Femur (tissue), 1 donor: Measurements from ENCODE around the gene RNF149.
"Not testable (repeated sequence)": the region's sequence is repeated elsewhere in the genome, so short reads cannot be mapped to it uniquely, and the experiment has no call there.

ENCODE experiments used
- DNase-seq: peaks from one replicate; pipeline ENCODE4 v3.0.0-alpha.2; 2017

Gene RNF149

DNA sequence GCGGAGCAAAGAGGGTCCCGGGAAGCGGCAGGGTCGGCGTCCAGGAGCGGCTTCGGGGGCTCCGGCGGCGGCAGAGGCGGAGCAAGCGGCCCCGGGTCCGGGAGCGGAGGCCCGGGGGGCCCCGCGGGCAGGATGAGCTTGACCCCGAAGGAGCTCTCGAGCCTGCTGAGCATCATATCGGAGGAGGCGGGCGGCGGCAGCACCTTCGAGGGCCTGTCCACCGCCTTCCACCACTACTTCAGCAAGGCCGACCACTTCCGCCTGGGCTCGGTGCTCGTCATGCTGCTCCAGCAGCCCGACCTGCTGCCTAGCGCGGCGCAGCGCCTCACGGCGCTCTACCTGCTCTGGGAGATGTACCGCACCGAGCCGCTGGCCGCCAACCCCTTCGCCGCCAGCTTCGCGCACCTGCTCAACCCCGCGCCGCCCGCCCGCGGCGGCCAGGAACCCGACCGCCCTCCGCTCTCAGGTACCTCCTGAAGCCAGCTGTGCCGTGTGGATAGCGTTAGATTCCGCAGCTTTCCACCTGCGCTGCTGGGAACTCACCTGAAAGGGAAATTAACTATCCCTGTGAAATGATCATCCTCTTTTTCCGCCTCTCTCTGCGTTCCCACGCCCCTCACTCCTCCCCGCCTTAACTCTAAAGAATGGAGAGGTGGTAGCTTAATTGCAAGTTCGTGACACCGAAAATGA is 55.3 kb downstream of the RNF149 start:
- peak; percentile 73 for DNase-seq

DNA sequence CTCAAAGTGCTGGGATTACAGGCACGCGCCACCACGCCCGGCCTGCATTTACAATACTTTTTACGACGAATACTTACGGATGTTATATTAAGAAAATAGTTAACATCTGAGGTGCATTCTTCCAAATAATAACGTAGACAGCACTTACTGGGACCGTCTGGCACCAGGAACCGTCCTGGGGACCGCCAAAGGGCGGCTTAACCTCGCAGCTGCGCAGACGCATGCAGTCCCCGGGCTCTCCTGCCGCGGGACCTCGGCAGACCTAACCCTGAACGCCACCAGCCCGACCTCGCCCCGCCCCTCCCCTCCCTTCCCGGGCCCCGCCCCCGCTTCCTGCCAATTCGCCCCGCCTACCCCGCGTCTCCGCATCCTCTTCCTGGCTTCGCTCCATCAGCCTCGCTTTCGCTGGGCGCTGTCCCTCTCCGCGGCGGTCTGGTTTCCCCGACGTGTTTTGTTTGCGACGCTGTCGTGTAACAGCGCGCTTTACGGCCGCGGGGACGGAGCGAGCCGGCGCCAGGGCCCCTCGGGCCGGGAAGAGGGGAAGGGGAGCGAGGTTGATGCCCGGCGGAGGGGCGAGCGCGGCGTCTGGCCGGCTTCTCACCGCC is 56.0 kb downstream of the RNF149 start, which contains the start of gene CNOT11:
TSS of gene CNOT11 (plus strand) at position 479 of the 605 bp plus-strand sequence. CDS start at position 558, 79 bp downstream.
- DNase-seq = peak; percentile 99

DNA sequence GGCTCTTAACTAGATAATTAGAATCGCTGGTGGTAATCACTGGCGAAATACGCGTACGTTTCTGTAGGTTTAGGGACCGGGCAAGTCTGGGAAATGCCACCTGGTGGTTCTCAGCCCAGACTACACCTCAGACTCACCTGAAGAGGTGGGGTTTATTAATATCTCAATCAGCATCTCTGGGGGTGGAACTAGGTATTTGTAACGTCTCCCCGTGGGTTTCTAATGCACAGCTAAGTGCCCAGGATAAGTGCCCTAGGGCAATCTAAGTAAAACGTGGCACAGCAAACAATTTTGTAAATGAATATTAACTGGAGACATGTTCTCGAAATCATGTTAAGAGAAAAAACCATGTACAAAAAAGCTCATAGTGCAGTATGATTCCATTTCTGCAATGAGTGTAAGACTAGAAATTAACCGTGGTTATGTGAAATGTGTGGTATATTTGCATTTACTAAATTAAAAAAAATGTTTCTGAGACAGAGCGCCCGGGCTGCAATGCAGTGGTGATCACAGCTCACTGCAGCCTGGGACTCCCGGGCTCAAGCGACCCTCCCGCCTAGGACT is 56.6 kb downstream of the RNF149 start:
- no peak for DNase-seq

DNA sequence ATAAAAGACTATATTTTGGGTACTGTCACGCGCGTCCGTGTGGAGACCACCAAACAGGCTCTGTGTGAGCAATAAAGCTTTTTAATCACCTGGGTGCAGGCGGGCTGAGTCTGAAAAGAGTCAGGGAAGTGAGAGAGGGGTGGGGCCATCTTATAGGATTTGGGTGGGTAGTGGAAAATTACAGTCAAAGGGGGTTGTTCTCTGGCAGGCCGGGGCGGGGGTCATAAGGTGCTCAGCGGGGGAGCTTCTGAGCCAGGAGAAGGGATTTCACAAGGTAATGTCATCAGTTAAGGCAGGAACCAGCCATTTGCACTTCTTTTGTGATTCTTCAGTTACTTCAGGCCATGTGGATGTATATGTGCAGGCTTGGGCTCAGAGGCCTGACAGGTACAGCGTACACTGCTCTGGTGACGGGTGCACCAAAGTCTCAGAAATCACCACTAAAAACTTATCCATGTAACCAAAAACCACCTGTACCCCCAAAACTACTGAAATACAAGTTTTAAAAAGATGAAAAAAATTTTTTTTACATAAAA is 57.2 kb downstream of the RNF149 start:
- DNase-seq = not testable (repeated sequence)

DNA sequence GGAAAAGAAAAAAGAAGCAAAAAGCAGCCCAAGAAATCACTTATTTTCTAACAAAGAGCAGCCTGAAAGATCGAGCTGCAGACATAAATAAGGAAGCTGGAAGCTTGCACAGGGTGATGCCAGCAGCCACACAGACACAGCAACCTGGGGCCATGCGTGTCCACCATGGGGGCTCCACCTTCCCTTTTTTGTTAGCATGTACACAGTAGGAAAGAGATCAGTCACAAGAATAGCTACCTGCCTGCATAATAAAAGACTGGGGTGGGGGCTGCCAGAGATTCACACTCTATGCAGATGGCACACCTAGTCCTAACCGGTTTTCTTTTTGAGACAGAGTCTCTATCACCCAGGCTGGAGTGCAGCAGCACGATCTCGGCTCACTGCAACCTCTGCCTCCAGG is 58.7 kb downstream of the RNF149 start:
- DNase-seq = no peak

DNA sequence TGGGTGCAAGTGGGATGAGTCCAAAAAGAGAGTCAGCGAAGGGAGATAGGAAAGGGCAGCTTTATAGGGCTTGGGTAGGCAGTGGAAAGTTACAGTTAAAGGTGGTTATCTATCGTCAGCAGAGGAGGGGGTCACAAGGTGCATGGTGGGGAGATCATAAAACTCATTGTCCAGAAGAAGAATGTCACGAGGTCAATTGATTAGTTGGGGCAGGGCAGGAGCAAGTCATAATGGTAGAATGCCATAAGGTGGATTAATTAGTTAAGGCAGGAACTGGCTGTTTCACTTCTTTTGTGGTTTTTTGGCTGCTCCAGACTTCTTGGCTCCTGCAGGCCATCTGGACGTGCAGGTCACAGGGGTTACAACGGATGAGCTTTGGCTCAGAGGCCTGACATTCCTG is 59.7 kb downstream of the RNF149 start:
- DNase-seq = not testable (repeated sequence)

DNA sequence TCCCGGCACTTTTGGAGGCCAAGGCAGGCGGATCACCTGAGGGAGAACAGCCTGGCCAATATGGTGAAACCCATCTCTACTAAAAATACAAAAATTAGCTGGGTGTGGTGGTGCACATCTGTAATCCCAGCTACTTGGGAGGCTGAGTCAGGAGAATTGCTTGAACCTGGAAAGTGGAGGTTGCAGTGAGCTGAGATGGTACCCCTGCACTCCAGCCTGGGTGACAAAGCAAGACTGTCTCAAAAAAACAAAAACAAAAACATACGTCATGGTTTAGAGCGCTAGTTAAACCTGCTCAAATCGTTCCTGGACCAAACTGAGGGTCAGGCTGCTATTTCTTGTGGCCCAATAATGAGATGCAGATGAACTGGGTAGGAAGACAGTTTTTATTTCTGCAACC is 63.0 kb downstream of the RNF149 start:
- DNase-seq = not testable (repeated sequence)

DNA sequence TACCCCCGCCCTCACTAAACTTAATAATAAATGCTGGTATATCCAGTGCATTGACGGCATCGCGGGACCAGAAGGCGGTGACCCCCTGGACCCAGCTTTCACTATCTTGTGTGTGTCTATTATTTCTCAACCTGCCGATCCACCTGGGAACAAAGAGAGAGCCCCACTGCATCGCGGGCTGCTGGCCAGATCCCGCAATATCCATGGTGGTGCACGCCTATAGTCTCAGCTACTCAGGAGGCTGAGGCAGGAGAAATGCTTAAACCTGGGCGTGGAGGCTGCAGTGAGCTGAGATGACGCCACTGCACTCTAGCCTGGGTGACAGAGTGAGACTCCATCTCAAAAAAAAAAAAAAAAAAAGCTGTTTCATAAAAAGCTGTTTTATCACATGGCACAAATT is 63.6 kb downstream of the RNF149 start:
- DNase-seq = not testable (repeated sequence)

DNA sequence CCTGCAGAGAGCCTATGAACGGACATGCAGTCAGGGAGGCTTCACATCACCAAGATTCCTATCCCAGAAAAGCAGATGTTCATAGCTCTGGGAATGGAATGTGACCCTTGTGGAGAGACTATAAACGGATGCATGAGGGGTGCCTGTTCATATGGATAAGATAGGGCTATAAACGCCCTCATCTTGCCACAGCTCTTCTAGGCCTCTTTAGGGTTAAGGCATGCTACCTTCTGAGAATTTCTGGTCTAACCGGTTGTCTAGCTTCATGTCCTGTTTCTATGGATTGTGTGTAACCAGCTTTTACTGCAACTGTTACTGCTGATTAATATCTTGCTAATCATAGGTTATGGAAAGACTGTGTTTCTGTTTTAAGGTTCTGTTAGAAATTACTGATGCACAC is 64.1 kb downstream of the RNF149 start:
- DNase-seq = not testable (repeated sequence)

DNA sequence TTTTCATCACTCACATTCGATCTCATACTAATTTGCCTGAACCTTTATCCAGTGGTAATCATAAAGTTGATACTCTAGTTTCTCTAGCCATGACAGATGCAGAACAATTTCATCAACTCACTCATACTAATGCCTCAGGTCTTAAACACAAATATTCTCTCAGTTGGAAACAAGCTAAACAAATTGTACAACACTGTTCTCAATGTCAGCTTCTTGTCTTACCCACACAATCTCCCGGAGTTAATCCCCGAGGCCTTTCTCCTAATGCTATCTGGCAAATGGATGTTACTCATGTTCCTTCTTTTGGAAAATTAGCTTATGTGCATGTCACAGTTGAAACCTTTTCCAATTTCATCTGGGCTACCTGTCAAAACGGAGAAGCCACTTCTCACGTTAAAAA is 67.3 kb downstream of the RNF149 start:
- no peak for DNase-seq

DNA sequence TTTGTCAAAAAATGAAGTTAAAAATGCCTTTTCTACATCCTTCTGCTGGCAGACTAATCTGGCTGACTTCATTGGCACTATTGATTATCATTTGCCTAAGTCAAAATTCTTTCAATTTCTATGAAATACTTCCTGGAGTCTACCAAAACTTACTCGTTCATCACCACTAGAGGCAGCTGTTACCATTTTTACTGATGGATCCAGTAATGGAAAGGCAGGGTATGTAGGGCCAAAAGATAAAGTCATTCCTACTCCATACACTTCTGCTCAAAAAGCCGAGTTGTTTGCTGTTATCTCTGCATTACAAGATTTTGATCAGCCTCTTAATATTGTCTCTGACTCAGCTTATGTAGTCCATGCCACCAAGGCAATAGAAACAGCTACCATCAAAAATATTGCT is 67.8 kb downstream of the RNF149 start:
- not testable (repeated sequence) for DNase-seq

DNA sequence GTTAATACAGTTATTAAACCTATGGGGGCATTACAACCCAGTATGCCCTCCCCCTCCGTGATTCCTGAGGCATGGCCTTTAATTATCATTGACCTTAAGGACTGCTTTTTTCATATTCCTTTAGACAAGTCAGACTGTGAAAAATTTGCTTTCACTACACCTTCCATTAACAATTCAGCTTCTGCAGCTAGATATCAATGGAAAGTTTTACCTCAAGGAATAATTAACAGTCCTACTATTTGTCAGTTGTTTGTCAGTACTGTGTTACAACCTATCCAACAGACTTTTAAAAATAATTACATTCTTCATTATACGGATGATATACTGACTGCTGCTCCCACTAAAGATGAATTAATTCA is 68.8 kb downstream of the RNF149 start:
- DNase-seq = not testable (repeated sequence)

DNA sequence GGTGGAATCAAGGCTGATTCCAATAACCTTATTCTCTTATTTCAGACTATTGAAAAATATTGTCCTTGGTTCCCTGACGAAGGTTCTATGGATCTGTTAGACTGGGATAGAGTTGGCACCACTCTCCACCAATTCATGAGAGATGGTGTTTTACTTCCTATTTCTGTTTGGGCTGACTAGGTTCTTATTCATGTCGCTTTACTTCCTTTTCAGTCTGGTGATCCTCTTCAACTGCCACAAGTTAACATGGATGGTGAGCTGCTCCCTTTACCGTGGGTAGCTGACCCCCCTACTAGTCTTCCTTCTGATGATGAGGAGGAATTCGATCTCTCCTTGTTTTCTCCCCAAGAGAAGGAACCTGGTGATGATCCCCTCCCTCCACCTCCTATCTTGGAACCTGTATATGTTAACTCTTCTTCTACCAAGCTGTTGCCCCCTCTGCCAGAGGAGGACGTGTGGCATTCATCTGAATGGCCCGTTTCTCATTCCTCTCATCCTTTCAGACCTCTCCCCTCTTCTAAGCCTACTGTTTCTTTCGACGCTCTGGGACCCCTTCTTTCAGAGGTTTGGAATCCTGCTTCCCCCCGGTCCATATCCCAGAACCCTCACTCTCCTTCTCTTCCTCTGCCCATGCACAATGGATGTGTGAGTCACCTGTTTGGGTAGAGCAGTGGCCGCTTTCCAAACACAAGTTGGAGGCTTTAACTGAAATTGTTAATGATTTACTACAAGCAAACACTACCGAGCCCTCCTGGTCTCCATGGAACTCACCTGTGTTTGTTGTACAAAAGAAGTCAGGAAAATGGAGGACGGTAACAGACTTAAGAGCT is 69.4 kb downstream of the RNF149 start:
- DNase-seq = no peak

DNA sequence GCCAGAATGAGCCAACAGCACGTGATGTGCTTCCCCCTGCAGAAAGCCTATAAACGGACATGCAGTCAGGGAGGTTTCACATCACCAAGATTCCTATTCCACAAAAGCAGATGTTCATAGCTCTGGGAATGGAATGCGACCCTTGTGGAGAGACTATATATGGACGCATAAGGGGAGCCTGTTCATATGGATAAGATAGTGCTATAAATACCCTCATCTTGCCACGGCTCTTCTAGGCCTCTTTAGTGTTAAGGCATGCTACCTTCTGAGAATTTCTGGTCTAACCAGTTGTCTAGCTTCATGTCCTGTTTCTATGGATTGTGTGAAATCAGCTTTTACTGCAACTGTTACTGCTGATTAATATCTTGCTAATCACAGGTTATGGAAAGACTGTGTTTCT is 70.6 kb downstream of the RNF149 start:
- not testable (repeated sequence) for DNase-seq

DNA sequence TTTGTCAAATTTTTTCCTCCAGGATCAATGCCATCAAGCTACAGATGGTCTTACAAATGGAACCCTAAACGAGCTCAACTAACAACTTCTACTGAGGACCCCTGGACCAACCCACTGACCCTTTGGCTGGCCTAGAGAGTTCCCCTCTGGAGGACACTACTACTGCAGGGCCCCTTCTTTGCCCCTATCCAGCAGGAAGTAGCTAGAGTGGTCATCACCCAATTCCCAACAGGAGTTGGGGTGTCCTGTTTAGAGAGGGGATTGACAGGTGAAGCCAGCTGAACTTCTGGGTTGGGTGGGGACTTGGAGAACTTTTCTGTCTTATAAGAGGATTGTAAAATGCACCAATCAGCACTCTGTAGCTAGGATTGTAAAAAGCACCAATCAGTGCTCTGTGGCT is 72.5 kb downstream of the RNF149 start:
- DNase-seq = not testable (repeated sequence)

DNA sequence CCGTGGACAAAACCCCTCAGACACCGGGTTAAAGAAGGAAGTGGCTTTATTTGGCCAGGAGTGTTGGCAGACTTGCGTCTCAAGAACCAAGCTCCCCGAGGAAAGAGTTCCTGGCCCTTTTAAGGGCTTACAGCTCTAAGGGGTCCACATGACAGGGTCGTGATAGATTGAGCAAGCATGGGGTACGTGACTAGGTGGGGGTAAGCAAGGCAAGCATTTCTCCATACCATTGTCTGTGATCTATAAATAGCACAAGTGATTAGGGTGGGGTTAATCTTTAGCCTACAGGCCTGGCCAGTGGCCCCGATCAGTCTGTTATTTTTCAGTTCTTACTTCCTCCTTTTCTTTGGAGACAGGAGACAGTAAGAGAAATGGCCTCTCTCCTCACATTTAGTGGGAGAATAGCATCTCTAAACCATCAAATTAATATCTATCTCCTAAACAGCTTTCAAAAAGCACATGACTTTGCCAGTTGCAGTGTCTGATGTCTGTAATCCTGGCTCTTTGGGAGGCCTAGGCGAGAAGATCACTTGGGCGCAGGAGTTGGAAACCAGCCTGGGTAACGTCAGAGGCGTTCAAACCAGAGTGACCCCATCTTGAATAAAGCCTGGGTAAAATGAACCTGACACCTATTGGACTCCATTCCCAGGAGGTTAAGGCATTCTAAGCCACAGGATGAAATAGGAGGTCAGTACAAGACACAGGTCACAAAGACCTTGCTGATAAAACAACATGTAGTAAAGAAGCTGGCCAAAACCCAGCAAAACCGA is 74.1 kb downstream of the RNF149 start:
- no peak for DNase-seq

DNA sequence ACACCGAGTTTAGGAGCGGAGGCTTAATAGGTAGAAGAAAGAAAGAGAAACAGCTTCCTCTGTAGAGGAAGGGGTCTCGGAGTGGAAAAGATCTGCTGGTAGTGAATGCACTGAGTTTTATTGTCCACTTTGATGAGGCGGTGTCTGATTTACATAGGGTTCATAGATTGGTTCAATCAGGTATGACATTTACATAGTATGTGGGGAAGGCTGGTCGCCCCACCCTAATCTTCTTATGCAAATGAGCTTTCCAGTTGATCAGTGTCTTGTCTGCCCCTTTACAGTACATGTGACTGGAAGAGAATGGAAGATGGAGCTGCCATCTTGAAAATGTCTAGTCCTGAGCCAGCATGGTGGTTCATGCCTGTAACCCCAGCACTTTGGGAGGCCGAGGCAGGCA is 75.7 kb downstream of the RNF149 start:
- DNase-seq = no peak

DNA sequence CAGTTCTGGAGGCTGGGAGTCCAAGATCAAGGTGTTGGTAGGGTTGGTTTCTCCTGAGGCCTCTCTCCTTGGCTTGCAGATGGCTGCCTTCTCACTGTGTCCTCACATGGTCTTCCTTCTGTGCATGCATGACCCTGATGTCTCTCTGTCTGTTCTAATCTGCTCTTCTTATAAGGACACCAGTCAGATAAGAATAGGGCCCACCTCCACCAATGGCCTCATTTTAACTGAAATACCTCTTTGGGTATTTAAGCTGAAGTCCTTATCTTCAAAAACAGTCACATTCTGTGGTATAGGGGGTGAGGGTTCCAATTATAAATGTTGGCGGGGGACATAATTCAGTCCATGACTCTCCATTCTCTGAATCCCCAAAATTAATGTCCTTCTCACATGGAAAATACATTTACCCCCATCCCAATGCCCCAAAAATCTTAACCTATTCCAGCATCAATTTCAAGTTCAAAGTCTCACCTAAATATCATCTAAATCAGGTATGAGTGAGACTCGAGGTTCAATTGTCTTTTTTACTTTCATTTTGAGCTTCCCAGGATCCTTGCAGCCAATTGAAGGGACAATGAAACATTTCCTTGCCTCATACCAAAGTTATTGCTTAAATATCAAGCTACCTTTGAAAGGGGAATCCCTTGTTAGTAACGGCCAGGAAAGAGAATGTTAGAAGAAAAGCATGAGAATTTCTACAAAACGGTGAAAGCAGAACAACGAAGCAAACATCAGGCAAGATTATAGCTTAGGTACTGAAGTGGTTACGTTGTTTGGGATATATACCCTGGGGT is 76.4 kb downstream of the RNF149 start:
- no peak for DNase-seq

DNA sequence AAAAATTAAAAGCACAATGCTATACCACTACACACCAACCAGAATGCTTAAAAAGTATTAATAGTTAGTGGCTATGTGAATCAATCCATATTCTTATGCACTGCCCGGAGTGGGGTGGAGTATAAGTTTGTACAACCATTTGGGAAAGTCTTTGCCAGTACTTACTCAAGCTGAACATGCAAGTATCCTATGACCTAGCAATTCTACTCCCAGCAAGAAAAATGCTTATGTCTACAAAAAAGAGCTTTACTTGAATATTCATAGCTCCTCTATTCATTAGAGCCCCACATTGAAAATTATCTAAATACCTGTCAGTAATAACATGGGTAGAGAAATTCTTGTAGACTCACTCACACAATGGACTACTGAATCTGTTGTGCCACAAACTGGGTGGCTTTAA is 77.3 kb downstream of the RNF149 start:
- DNase-seq = no peak

DNA sequence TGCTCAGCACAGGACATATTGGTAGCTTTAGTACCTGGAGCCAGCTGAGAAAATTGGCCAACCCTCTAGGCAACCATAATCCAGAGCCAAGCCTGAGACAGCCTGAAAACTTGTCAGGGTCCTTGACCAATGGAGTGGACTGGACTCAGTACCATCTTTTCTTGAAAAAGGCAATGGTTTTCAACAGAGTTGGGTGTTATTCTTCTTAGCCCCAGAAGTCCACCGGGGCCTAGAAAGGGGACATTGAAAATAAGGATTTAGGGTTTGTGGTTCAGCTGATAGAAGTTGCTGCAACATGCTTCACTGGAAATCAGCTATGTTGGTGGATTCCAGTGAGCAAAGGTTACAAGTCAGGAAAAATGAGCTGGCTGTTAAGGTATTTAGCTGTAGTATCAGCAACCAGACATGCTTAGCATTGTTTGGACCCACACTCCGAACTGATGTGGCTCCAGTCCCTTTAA is 77.9 kb downstream of the RNF149 start:
- DNase-seq = no peak
